GM12874 (cell line): ENCODE measurements around the gene SCN1B.

Experiments used
- CTCF ChIP-seq: IDR thresholded peaks from 2 replicates; pipeline ENCODE4 v1.5.1; 2011; ENCODE audit warnings: low read depth, mild to moderate bottlenecking, control low read depth, low read length, moderate library complexity; ENCODE audit not compliant: insufficient read depth

SCN1B gene

DNA sequence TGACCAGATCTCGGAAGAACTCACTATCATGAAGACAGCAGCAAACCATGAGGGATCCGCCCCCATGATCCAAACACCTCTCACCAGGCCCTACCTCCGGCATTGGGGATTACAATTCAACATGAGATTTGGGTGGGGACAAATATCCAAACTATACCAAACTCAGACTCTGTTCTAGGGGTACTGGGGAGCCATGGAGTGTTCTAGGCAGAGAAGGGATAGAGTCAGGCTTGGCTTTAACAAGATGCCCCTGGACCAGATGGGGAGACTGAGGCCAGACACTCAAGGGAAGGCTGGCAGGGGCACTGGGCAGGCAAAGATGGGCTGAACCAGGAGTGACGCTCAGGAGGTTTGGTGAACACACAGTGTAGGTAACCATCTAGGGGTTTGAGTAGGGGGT lies 11.9 kb upstream of the SCN1B start:
- TF ChIP-seq CTCF: no peak

DNA sequence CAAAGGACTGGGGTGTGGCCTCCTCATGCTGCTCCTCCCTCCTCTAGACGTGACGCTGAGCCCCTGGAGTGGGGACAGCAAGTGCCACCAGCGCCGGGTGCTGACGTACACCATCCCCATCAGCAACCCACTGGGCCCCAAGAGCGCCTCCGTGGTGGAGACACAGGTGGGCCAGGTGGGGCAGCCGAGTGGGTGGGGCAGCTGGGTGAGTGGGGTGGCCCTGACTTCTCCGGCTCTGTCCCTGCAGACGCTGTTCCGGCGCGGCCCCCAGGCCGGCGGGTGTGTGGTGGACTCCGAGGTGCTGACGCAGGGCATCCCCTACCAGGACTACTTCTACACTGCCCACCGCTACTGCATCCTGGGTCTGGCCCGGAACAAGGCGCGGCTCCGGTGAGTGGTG lies 11.1 kb upstream of the SCN1B start:
- TF ChIP-seq CTCF: no peak

- no peak for TF ChIP-seq CTCF
Observed at GRCh38 chr19:35021016-35021415, 9.3 kb upstream of the SCN1B start.

- no peak for TF ChIP-seq CTCF
Observed at GRCh38 chr19:35021596-35021995, 8.7 kb upstream of the SCN1B start.

GRCh38 chr19:35022460-35022859 lies 7.8 kb upstream of the SCN1B start:
- no peak for TF ChIP-seq CTCF

GRCh38 chr19:35023428-35023827 lies 6.8 kb upstream of the SCN1B start:
- no peak for TF ChIP-seq CTCF

DNA sequence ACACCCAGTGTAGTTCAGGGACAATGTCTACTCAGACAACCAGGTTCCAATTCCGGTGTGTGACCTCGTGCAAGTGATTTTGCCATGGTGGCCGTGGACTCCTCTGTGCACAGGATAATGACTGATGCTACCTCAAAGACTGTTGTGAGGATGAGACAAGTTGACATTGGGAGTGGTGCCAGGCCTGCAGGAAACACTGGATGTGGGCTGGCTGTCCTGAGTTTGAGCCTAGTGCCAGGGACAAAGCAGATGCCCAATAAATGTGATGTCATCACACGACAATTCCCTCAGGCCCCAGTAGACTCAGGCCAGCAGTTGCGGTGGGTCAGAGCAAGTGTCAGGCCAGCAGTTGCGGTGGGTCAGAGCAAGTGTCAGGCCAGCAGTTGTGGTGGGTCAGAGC lies 6.2 kb upstream of the SCN1B start:
- no peak for TF ChIP-seq CTCF

- TF ChIP-seq CTCF: no peak
Observed at GRCh38 chr19:35025969-35026368, 4.3 kb upstream of the SCN1B start.
